Panc1 (cell line): Measurements from ENCODE around the gene GPR61. TPM values are rescaled to one million over a fixed set of nuclear protein-coding genes. Genes with fewer than 3 reads are reported as not detected.

Experiments used
- ATAC-seq: fragments of 200-7000 bp; cut with Tn5 transposase; 2 replicates; pipeline ENCODE4 v1.9.1; 2020; ENCODE audit warnings: mild to moderate bottlenecking, moderate library complexity
- BruUV-seq: library from RNA; stranded (reverse); fragments of 400-500 nt; replicated peaks from 2 replicates; lab custom pipeline; 2021; lab: Mats Ljungman, UMichigan
- CTCF ChIA-PET: fragments of 300-600 bp; sonication (Branson Sonifier 250); formaldehyde crosslinking; loops from one replicate; lab custom pipeline; 2022; ENCODE audit warnings: antibody characterized with exemption; lab: Charles Lee
- POLR2A ChIA-PET: fragments of 300-600 bp; sonication (Branson Sonifier 250); formaldehyde crosslinking; loops from one replicate; lab custom pipeline; 2022; ENCODE audit warnings: antibody characterized with exemption; lab: Charles Lee
- DNase-seq: peaks from one replicate; pipeline ENCODE4 v3.0.0-alpha.2; 2010; ENCODE audit warnings: low read depth, low spot score
- H3K27ac ChIP-seq: 2 replicates; pipeline ENCODE4 v1.5.1; 2011; ENCODE audit warnings: mild to moderate bottlenecking, low read length, inconsistent platforms
- H3K27me3 ChIP-seq: fragments of 200-500 bp; sonication (Bioruptor generic); 2 replicates; pipeline ENCODE4 v1.6.0; 2014; ENCODE audit warnings: low read length, inconsistent platforms; ENCODE audit not compliant: control insufficient read depth, insufficient read depth
- H3K36me3 ChIP-seq: fragments of 200-500 bp; sonication (Bioruptor generic); 2 replicates; pipeline ENCODE4 v1.5.1; 2014; ENCODE audit warnings: inconsistent platforms, mild to moderate bottlenecking, low read length, moderate library complexity; ENCODE audit not compliant: control insufficient read depth, insufficient read depth
- H3K4me1 ChIP-seq: 2 replicates; pipeline ENCODE4 v1.5.1; 2011; ENCODE audit warnings: inconsistent platforms, mild to moderate bottlenecking, low read length, moderate library complexity; ENCODE audit not compliant: control insufficient read depth, insufficient read depth
- H3K4me3 ChIP-seq, 2 experiments: 2 replicates each; pipeline ENCODE4 v1.5.1; 2011 to 2012; ENCODE audit warnings: low read depth in 2 of 2, low read length in 2 of 2, mild to moderate bottlenecking in 2 of 2, inconsistent platforms in 1 of 2, moderate library complexity in 1 of 2
- H3K9me3 ChIP-seq: fragments of 200-500 bp; sonication (Bioruptor generic); 2 replicates; pipeline ENCODE4 v1.5.1; 2014; ENCODE audit warnings: low read depth, mild to moderate bottlenecking, inconsistent platforms, low read length, moderate library complexity; ENCODE audit not compliant: control insufficient read depth, insufficient read depth
- POLR2AphosphoS5 ChIP-seq: IDR thresholded peaks from 2 replicates; pipeline ENCODE4 v1.6.1; 2012; ENCODE audit warnings: mild to moderate bottlenecking, low read depth, low read length, moderate library complexity
- SIN3A ChIP-seq: IDR thresholded peaks from 2 replicates; pipeline ENCODE4 v1.6.1; 2012; ENCODE audit warnings: low read depth, mild to moderate bottlenecking, low read length, moderate library complexity, borderline replicate concordance; ENCODE audit not compliant: insufficient read depth
- TCF7L2 ChIP-seq: IDR thresholded peaks from 2 replicates; pipeline ENCODE4 v1.6.1; 2011; ENCODE audit warnings: mild to moderate bottlenecking, low read depth, low read length, inconsistent platforms
- in situ Hi-C: cut with HindIII; loops from 2 replicates; pipeline ENCODE4 v1.10.0; 2016; ENCODE audit warnings: low sequenced_read_pairs, low pct_unique_long_range_greater_than_20kb
- intact Hi-C: fragments of 100-400 bp; cut with micrococcal nuclease; formaldehyde crosslinking; loops from one replicate; pipeline ENCODE4 v1.10.0; 2022; ENCODE audit not compliant: unreplicated experiment
- total RNA-seq: library from RNA; stranded (reverse); gene quantifications from one replicate; pipeline ENCODE4 v1.2.1, GENCODE V29; 2021; ENCODE audit not compliant: unreplicated experiment
- TF ChIP-seq, protein P1 (sequence below), 2 experiments: IDR thresholded peaks; 2 replicates each; pipeline ENCODE4 v1.6.1; 2011 to 2012; ENCODE audit warnings: low read depth in 2 of 2, control low read depth in 1 of 2, low read length in 1 of 2, mild to moderate bottlenecking in 1 of 2, moderate library complexity in 1 of 2; ENCODE audit not compliant: insufficient read depth in 1 of 2
- TF ChIP-seq, protein P2 (sequence below): fragments of 450-650 bp; IDR thresholded peaks from 2 replicates; pipeline ENCODE4 v1.5.1; 2017; ENCODE audit warnings: mild to moderate bottlenecking

GPR61 gene
- total RNA-seq, 1 experiment from 2014 or later = not detected

DNA sequence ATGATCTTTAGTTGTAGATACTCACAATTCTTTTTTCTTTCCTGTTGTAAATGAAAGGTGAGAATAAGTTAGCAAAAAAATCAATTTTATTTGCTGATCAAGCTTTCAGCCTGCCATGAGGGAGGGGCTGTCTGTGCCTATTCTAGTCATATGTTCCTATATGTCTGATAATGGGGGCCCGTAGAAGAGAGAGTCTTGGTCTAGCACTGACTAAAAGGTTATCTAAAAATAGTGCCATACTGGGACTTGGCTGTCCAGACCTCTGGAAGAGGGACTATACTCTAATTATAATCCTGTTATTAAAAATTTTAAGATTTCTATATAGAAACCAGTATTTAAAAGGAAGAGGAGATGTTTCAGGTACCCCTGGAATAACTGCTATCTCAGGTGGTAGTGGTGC is 27.3 kb downstream of the GPR61 start:
- intact Hi-C loops (no loop called here), in situ Hi-C loops (no loop called here)
- H3K27ac ChIP-seq = no peak overlapping the region
- no peak overlapping the region for H3K4me3 ChIP-seq
- H3K4me1 ChIP-seq = peaks cover 21% of the 10 kb centered on the region; the same call in 1 of the 2 replicates
- POLR2A ChIA-PET = no interaction called here
- H3K9me3 ChIP-seq = no peaks in the 10 kb centered on the region
- BruUV-seq = no TSS peak
- TF ChIP-seq POLR2AphosphoS5 (no peak), SIN3A (no peak), TCF7L2 (no peak)
- TF ChIP-seq, protein P1, sequence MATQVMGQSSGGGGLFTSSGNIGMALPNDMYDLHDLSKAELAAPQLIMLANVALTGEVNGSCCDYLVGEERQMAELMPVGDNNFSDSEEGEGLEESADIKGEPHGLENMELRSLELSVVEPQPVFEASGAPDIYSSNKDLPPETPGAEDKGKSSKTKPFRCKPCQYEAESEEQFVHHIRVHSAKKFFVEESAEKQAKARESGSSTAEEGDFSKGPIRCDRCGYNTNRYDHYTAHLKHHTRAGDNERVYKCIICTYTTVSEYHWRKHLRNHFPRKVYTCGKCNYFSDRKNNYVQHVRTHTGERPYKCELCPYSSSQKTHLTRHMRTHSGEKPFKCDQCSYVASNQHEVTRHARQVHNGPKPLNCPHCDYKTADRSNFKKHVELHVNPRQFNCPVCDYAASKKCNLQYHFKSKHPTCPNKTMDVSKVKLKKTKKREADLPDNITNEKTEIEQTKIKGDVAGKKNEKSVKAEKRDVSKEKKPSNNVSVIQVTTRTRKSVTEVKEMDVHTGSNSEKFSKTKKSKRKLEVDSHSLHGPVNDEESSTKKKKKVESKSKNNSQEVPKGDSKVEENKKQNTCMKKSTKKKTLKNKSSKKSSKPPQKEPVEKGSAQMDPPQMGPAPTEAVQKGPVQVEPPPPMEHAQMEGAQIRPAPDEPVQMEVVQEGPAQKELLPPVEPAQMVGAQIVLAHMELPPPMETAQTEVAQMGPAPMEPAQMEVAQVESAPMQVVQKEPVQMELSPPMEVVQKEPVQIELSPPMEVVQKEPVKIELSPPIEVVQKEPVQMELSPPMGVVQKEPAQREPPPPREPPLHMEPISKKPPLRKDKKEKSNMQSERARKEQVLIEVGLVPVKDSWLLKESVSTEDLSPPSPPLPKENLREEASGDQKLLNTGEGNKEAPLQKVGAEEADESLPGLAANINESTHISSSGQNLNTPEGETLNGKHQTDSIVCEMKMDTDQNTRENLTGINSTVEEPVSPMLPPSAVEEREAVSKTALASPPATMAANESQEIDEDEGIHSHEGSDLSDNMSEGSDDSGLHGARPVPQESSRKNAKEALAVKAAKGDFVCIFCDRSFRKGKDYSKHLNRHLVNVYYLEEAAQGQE (IDR thresholded peaks at IDR 0.05; ENCODE audit: insufficient read depth in 1 of 2, low read depth in 2 of 2, low read length in 1 of 2) = no peak
- TF ChIP-seq, protein P2, sequence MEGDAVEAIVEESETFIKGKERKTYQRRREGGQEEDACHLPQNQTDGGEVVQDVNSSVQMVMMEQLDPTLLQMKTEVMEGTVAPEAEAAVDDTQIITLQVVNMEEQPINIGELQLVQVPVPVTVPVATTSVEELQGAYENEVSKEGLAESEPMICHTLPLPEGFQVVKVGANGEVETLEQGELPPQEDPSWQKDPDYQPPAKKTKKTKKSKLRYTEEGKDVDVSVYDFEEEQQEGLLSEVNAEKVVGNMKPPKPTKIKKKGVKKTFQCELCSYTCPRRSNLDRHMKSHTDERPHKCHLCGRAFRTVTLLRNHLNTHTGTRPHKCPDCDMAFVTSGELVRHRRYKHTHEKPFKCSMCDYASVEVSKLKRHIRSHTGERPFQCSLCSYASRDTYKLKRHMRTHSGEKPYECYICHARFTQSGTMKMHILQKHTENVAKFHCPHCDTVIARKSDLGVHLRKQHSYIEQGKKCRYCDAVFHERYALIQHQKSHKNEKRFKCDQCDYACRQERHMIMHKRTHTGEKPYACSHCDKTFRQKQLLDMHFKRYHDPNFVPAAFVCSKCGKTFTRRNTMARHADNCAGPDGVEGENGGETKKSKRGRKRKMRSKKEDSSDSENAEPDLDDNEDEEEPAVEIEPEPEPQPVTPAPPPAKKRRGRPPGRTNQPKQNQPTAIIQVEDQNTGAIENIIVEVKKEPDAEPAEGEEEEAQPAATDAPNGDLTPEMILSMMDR = no peak
- H3K36me3 ChIP-seq = no peaks in the 10 kb centered on the region
- DNase-seq = no peak
- ATAC-seq = no peak
- CTCF ChIA-PET = no interaction called here
- no peaks in the 10 kb centered on the region for H3K27me3 ChIP-seq

DNA sequence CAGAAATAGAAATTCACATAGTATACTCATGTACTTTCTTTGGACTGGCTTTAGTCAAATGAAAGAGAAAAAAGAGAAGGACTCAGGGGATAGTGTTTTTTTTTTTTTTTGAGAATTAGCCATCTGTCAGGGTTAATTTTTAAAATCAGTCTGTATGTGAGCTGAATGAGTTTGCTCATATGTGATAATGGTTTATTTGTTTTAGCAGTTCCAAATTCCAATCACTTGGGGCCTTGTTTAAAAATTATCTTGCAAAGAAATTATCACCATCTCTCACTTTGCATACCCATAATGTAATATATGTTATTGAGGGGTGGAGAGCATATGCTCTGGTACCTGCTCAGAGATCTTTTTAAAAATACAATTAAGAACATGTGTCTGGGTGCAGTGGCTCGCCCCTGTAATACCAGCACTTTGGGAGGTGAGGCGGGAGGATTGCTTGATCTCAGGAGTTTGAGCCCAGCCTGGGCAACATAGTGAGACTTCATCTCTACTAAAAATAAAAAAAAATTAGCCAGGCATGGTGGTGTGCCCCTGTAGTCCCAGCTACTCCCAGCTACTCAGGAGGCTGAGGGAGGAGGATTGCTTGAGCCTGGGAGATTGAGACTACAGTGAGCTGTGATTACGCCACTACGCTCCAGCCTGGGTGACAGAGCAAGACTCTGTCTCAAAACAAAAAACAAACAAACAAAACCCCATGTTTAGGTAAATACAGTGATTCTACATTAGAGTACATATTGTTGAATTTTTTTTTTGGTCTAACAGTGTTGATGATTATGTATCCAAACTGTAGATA is 28.4 kb downstream of the GPR61 start:
- in situ Hi-C loops = no loop called here
- Histone ChIP-seq H3K27me3 (no peaks in the 10 kb centered on the region), H3K36me3 (no peaks in the 10 kb centered on the region), H3K27ac (no peak overlapping the region), H3K4me1 (peaks cover 13% of the 10 kb centered on the region; the same call in 1 of the 2 replicates), H3K9me3 (no peaks in the 10 kb centered on the region), H3K4me3 (no peak overlapping the region)
- ATAC-seq = no peak
- ChIA-PET POLR2A (interaction anchor here (0.6 kb wide), 1 partner anchor 53 kb away, joined by 9 read pairs; no protein-coding TSS in a partner anchor), CTCF (no interaction called here)
- DNase-seq = no peak
- no TSS peak for BruUV-seq
- TF ChIP-seq POLR2AphosphoS5 (no peak), SIN3A (no peak), TCF7L2 (no peak)
- TF ChIP-seq, protein P2 = no peak
- TF ChIP-seq, protein P1 (IDR thresholded peaks at IDR 0.05; ENCODE audit: insufficient read depth in 1 of 2, low read depth in 2 of 2, low read length in 1 of 2) = no peak
- intact Hi-C loops = no loop called here
